NB4 (cell line): ENCODE results near the gene TTLL7.

Experiments
- CTCF ChIP-seq: IDR thresholded peaks from one replicate; pipeline ENCODE4 v1.5.1; 2012; ENCODE audit warnings: low read depth, low read length
- POLR2A ChIP-seq: IDR thresholded peaks from 2 replicates; pipeline ENCODE4 v1.6.1; 2011; ENCODE audit warnings: mild to moderate bottlenecking; ENCODE audit not compliant: insufficient read length; ENCODE audit errors: extremely low read depth

- TF ChIP-seq POLR2A (no peak), CTCF (no peak)
Measured at GRCh38 chr1:83958704-83959103, 40.2 kb downstream of the TTLL7 start.
